NOMO-1 (cell line): ENCODE data around the gene KAZN.

Source experiments
- DNase-seq, 2 experiments: peaks; one replicate each; lab custom pipeline; 2025; ENCODE audit not compliant: unreplicated experiment in 2 of 2; lab: John Stamatoyannopoulos, UW

KAZN gene

GRCh38 chr1:14612256-14612655, 13.8 kb downstream of the KAZN start:
- DNase-seq: no peak

GRCh38 chr1:14613926-14614325, 15.4 kb downstream of the KAZN start:
- no peak for DNase-seq

- no peak for DNase-seq
These were observed 15.9 kb downstream of the KAZN start for GRCh38 chr1:14614341-14614740.

GRCh38 chr1:14615549-14616218, 17.2 kb downstream of the KAZN start:
- no peak for DNase-seq

- DNase-seq: no peak
These were observed 18.3 kb downstream of the KAZN start for GRCh38 chr1:14616632-14617396.

GRCh38 chr1:14617791-14618190, 19.3 kb downstream of the KAZN start:
- no peak for DNase-seq

GRCh38 chr1:14620941-14621340, 22.5 kb downstream of the KAZN start:
- no peak for DNase-seq

GRCh38 chr1:14623090-14623489, 24.6 kb downstream of the KAZN start:
- no peak for DNase-seq

GRCh38 chr1:14624941-14625340, 26.5 kb downstream of the KAZN start:
- DNase-seq: no peak

- no peak for DNase-seq
These were observed 27.1 kb downstream of the KAZN start for GRCh38 chr1:14625572-14625971.

- no peak for DNase-seq
These were observed 27.5 kb downstream of the KAZN start for GRCh38 chr1:14625996-14626395.

GRCh38 chr1:14626869-14627607, 28.6 kb downstream of the KAZN start:
- no peak for DNase-seq

- no peak for DNase-seq
These were observed 29.4 kb downstream of the KAZN start for GRCh38 chr1:14627608-14628489.

GRCh38 chr1:14629363-14630014, 31.0 kb downstream of the KAZN start:
- DNase-seq: no peak

GRCh38 chr1:14630986-14631385, 32.5 kb downstream of the KAZN start:
- no peak for DNase-seq

- DNase-seq: no peak
These were observed 32.9 kb downstream of the KAZN start for GRCh38 chr1:14631421-14631820.

- DNase-seq: no peak
These were observed 36.0 kb downstream of the KAZN start for GRCh38 chr1:14634486-14634885.

GRCh38 chr1:14635421-14635820, 36.9 kb downstream of the KAZN start:
- DNase-seq: no peak

GRCh38 chr1:14636897-14637632, 38.6 kb downstream of the KAZN start:
- no peak for DNase-seq
